ENCODE results near the gene FOXN1.

Gene FOXN1

GRCh38 chr17:28523186-28523585 is 17.0 kb downstream of the FOXN1 start:
- in situ Hi-C loops (cut with MboI; ENCODE audit: low sequenced_read_pairs, unreplicated experiment), result no loop called here
- TF ChIP-seq CTCF (IDR thresholded peaks at IDR 0.05; ENCODE audit: borderline replicate concordance, control extremely low read depth, extremely low read depth, insufficient read depth, missing control alignments), result no peak
- DNase-seq (ENCODE audit: low spot score), result no peak

GRCh38 chr17:28523876-28524275 is 17.7 kb downstream of the FOXN1 start:
- no peak for TF ChIP-seq CTCF (IDR thresholded peaks at IDR 0.05; ENCODE audit: borderline replicate concordance, control extremely low read depth, extremely low read depth, insufficient read depth, missing control alignments)
- no peak for DNase-seq (ENCODE audit: low spot score)
- in situ Hi-C loops (cut with MboI; ENCODE audit: low sequenced_read_pairs, unreplicated experiment), result no loop called here

GRCh38 chr17:28524476-28525424 is 18.6 kb downstream of the FOXN1 start:
- in situ Hi-C loops (cut with MboI; ENCODE audit: low sequenced_read_pairs, unreplicated experiment), result no loop called here
- TF ChIP-seq CTCF (IDR thresholded peaks at IDR 0.05; ENCODE audit: borderline replicate concordance, control extremely low read depth, extremely low read depth, insufficient read depth, missing control alignments), result no peak
- no peak for DNase-seq (ENCODE audit: low spot score)

GRCh38 chr17:28526381-28526780 is 20.2 kb downstream of the FOXN1 start:
- no peak for DNase-seq (ENCODE audit: low spot score)
- in situ Hi-C loops (cut with MboI; ENCODE audit: low sequenced_read_pairs, unreplicated experiment), result no loop called here
- TF ChIP-seq CTCF (IDR thresholded peaks at IDR 0.05; ENCODE audit: borderline replicate concordance, control extremely low read depth, extremely low read depth, insufficient read depth, missing control alignments), result no peak

GRCh38 chr17:28527181-28527681 is 21.1 kb downstream of the FOXN1 start:
- in situ Hi-C loops (cut with MboI; ENCODE audit: low sequenced_read_pairs, unreplicated experiment), result no loop called here
- no peak for DNase-seq (ENCODE audit: low spot score)
- TF ChIP-seq CTCF (IDR thresholded peaks at IDR 0.05; ENCODE audit: borderline replicate concordance, control extremely low read depth, extremely low read depth, insufficient read depth, missing control alignments), result no peak

GRCh38 chr17:28527859-28528258 is 21.7 kb downstream of the FOXN1 start:
- no peak for DNase-seq (ENCODE audit: low spot score)
- no peak for TF ChIP-seq CTCF (IDR thresholded peaks at IDR 0.05; ENCODE audit: borderline replicate concordance, control extremely low read depth, extremely low read depth, insufficient read depth, missing control alignments)
- in situ Hi-C loops (cut with MboI; ENCODE audit: low sequenced_read_pairs, unreplicated experiment), result no loop called here
